DMS 273 (cell line): Measurements from ENCODE around the gene MED13L.

Experiments used
- DNase-seq: peaks from one replicate; lab custom pipeline; 2025; ENCODE audit not compliant: unreplicated experiment; lab: John Stamatoyannopoulos, UW

MED13L gene

GRCh38 chr12:116094475-116094874, 183.0 kb downstream of the MED13L start:
- DNase-seq = no peak

DNA sequence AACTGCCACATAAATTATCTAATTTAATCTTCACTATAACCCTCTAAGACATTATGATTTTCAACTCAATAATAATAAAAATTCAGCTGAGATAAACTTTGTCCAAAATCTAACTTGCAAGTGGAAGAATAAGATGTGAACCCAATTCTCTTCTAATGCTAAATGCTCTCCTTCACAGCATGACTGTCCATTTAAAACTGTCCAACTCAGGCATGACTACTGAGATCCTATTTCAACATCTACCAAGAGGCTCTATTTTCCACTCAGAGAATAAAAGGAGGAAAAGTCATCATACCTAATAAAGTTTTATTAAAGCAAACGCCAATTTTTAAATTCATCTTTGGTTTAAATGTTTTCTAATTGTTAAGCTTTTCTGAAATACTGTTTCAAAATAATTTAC, 183.6 kb downstream of the MED13L start:
- no peak for DNase-seq

- DNase-seq = no peak
Observed at GRCh38 chr12:116092776-116093175, 184.7 kb downstream of the MED13L start.

- DNase-seq = peak; percentile 8
Observed at GRCh38 chr12:116092162-116092561, 185.3 kb downstream of the MED13L start.

- no peak for DNase-seq
Observed at GRCh38 chr12:116091579-116091978, 185.9 kb downstream of the MED13L start.

- no peak for DNase-seq
Observed at GRCh38 chr12:116090516-116090915, 187.0 kb downstream of the MED13L start.

DNA sequence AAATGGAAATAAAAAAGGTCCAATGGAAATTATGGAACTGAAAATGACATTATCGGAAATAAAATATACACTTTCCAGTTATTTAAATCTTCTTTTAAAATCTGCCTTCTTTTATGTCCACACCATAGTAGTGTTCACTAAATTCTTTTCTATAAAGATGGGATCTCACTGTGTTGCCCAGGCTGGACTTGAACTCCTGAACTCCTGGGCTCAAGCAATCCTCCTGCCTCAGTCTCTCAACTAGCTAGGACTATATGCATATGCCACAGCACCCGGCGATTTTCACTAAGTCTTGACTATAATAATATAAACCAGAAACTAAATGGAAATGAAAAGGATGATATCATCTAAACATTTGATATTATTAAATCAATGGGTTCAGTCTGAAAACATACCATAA, 188.4 kb downstream of the MED13L start:
- no peak for DNase-seq

- no peak for DNase-seq
Observed at GRCh38 chr12:116087962-116088361, 189.5 kb downstream of the MED13L start.

- DNase-seq = no peak
Observed at GRCh38 chr12:116087399-116087798, 190.1 kb downstream of the MED13L start.

DNA sequence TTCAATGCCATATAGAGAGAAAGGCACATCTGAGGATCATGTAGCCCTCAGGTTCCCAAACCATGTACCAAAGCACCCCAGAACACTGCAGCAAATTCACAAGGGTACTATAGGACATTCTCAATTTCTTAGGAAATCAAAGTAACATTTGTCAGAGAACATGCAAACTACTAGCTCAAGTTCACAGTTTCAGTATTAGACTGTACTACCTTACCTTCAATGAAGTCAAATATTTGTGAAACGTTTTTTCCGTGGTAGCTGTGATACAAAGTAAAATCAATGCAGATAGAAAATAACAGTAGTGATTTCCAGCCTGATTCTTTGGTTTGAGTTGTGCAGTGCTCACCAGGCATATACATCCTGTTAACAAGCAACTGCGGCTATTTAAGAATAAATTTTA, 197.1 kb downstream of the MED13L start:
- no peak for DNase-seq

DNA sequence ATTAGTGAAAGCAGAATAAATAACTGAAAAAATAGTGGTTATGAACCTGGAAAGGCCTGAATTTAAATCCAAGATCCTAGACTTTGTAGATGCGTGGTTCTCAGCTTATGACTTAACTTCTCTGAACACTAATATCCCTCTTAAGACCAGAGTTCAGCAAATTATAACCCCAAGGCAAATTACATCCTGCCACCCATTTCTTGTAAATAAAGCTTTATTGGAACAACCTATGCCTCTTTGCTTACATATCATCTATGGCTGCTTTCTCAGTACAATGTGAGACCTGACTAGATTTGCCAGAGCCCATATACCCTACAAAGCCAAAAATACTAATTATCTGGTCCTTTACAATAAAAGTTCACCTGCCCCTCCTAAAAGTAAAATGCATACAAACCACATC, 199.1 kb downstream of the MED13L start:
- no peak for DNase-seq

GRCh38 chr12:116077431-116077830, 200.1 kb downstream of the MED13L start:
- DNase-seq = no peak

DNA sequence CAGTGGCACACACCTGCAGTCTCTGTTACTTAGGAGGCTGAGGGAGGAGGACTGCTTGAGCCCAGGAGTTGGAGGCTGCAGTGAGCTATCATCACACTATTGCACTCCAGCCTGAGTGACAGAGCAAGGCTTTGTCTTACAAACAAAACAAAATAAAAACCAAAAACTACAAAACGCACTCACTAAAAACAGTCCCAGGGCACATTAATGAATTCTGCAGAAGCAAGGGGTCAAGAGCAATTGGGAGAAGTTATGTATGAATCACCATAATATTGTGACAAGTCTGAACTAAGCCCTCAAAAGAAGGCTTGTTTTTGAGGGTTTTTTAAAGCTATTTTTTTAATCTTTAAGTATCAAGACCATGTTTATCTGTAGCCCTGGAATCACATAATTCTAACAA, 201.1 kb downstream of the MED13L start:
- no peak for DNase-seq

DNA sequence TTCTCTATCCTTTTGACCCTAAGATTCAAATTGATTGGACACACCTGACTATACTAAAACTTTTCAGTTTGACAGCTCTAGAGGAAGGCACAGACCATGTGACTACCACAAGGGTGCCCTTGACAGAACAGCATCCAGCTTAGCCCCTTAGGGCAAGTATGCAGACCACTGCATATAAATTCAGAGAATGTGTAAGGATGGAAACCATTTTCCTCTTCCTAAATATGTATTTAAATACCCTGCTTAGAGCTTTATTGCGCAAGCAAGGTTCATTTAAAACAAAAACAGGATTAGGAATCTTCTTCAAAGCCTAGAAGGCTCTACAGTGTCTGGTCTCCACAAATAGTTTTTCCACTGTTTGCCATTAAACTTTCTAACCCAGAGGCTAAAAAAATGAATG, 202.8 kb downstream of the MED13L start:
- no peak for DNase-seq

DNA sequence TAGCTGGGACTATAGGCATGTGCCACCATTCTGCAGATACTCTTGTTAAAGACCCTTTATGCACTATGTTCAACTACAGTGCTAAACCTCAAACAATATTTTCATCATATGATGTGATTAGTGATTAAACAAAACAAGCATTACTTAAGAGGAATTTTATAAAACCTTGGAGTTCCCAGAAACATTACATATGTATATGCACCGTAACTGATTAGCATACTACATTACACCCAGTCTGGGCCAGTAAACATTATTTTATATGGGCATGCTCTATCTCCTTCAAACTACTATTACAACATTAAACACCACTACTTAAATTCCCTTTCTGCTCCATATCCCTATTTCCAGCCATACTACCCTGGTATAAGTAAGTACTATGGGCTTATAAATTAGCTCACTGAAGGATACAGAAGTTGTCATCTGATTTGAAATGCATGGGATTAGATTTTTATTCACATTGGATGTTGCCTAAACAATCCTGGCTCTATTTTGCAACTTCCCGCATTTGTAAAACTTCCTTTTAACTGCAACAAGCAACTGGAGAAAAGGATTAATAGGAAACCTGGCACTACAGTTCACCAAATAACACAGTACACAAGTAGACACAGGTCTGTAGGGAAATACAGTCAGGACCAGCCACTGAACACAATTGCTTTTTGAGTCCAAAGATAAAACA, 205.8 kb downstream of the MED13L start:
- DNase-seq = no peak

DNA sequence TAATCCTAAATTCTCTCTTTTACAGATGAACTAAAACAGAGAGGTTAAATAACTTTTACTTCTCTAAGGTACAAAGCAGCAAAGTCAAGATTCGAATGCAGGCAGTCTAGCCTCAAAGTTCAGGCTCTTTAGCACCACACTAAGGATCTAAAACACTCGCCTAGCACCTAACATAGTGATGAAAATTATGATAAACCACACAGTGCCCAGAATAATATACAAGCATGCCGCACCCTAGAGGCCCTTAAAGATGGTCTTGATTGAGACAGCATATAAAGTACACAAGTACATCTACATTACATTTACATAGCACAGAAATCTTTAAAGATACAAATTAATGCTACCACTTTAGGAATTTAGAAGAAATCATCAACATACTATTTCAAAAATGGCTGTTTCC, 207.0 kb downstream of the MED13L start:
- no peak for DNase-seq

DNA sequence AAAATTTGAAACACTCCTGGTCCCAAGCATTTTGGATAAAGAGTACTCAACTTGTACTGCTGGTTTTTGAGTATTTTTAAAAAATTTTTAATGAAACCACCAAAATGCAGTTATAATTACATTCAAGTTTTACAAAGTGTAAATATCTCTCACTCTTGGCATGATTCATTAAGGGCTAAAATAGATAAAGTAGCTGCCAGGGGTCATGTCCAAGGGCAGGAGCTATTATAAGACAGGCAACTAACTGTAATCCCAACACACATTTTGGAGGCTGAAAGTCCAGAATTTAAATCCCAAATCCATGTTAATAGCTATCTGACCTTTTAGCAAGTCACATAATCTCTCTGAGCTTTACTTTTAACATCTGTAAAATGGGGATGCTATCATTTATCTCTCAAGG, 207.6 kb downstream of the MED13L start:
- no peak for DNase-seq

- DNase-seq = no peak
Observed at GRCh38 chr12:116068853-116069252, 208.6 kb downstream of the MED13L start.

DNA sequence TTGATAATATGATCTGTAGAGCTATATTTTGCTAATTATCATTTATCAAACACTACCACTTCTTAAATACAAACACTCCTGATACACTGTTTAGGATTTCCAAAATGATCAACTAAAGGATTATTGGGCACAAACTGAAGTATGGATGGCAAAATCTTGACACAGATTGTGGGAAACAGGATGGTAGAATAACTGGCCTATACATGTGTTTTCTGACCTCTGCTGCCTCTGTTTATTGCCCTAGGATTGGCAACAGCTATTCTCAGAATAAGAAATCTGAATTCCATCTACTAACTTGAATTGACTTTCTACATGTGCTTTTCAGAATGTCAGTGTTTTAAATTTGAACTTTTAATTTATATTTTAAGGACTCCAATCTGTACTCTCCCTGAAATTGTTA, 209.1 kb downstream of the MED13L start:
- DNase-seq = no peak

DNA sequence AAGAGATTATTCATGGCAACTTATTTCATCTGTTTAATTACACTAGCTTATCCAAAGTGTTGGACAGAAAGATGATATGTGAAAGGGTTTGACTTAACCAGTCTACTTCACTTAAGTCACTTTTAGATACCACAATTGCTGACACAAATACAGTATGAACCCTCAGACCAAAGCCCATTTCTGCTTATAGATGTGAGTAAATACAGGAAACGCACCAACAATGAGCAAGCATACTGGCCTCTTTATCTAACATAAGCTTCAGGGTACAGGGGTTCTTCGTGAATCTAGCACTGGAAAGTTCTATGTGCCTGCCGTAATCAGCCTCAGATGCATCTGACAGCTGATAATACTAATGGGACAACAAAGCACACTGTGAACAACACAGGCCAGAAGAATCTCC, 209.6 kb downstream of the MED13L start:
- DNase-seq = no peak

GRCh38 chr12:116066381-116067230, 210.9 kb downstream of the MED13L start:
- peak; percentile 46 for DNase-seq

GRCh38 chr12:116065606-116066005, 211.9 kb downstream of the MED13L start:
- no peak for DNase-seq

DNA sequence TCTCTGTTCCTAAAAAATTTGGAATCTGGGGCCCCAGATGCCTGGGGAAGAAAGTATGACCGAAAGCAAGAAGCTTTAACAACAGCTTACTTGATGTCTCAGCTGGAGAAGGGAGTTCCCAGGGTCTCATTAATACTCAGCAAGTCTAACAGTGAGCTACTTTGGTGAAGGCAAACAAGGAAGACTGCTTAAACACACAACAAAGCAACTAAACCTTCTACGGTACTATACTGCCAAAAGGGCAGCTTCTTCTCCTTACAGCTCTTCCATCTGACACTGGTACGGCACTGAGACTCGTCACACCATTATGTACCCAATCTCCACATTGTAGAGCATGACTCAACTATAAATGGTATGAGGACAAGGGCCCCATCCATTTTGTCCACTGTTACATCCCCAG, 213.0 kb downstream of the MED13L start:
- no peak for DNase-seq
